DND-41 (cell line): Measurements from ENCODE around the gene CTNNA1.

ENCODE experiments used
- EZH2 ChIP-seq: IDR thresholded peaks from 3 replicates; pipeline ENCODE4 v1.6.1; 2012; ENCODE audit warnings: borderline replicate concordance, low read depth, mild to moderate bottlenecking, moderate library complexity, low read length, inconsistent platforms; ENCODE audit not compliant: severe bottlenecking
- TF ChIP-seq, protein P1 (sequence below): IDR thresholded peaks from 2 replicates; pipeline ENCODE4 v1.5.1; 2012; ENCODE audit warnings: borderline replicate concordance, low read length, moderate library complexity, mild to moderate bottlenecking; ENCODE audit not compliant: poor library complexity, severe bottlenecking; ENCODE audit errors: extremely low read depth

DNA sequence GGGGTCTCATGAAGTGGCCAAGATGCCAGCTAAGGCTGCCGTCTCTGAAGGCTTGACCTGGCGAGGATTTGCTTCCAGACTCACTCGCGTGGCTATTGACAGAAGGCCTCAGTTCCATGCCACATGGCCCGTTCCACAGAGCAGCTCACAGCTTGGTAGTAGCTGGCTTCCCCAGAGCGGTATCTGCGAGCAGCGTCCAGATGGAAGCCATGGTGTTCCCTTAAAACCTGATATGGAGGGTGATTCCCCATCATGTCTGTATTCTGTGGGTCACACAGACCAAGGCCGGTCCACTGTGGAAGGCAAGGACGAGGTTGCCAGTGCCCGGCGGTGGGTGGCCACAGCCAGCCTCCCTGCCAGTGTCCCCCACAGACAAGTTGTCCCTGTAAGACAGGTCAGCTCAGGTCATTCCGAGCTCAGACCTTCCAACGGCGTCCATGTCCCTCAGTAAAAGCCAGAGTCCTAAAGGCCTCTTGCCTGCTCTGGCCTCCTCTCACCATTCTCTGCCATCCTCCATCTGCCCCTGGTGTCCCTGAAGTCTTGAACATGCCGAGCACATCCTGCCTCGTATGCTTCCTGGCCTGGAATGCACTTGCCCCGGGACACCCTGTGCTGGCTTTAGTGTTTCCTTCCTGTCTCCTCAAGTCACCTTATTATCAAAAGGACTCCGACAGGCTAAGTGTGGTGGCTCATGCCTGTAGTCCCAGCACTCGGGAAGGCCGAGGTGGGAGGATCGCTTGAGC is 183.2 kb downstream of the CTNNA1 start:
- TF ChIP-seq, protein P1, sequence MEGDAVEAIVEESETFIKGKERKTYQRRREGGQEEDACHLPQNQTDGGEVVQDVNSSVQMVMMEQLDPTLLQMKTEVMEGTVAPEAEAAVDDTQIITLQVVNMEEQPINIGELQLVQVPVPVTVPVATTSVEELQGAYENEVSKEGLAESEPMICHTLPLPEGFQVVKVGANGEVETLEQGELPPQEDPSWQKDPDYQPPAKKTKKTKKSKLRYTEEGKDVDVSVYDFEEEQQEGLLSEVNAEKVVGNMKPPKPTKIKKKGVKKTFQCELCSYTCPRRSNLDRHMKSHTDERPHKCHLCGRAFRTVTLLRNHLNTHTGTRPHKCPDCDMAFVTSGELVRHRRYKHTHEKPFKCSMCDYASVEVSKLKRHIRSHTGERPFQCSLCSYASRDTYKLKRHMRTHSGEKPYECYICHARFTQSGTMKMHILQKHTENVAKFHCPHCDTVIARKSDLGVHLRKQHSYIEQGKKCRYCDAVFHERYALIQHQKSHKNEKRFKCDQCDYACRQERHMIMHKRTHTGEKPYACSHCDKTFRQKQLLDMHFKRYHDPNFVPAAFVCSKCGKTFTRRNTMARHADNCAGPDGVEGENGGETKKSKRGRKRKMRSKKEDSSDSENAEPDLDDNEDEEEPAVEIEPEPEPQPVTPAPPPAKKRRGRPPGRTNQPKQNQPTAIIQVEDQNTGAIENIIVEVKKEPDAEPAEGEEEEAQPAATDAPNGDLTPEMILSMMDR, result no peak
- no peak for TF ChIP-seq EZH2
